Tibial artery (tissue), 4 donors: ENCODE results near the gene LTBP2.
A peak's percentile ranks its signal among the peaks of the same experiment; 100 is the strongest.

Source experiments
- DNase-seq, 2 donors: peaks; one replicate each; pipeline ENCODE4 v3.0.0-alpha.2; 2019
- H3K27ac ChIP-seq, 2 donors: fragments of 200-600 bp; sonication (generic) in 1 of 2; 1 replicate in 1 of 2; 2 replicates in 1 of 2; pipeline ENCODE4 v1.5.1; 2018 to 2019; ENCODE audit warnings: mild to moderate bottlenecking in 1 of 2
- H3K27me3 ChIP-seq, 2 donors: fragments of 200-600 bp; sonication (generic) in 1 of 2; one replicate each; pipeline versions ENCODE4 v1.5.1 to v1.6.0; 2016 to 2019
- H3K36me3 ChIP-seq, 3 donors: fragments of 200-600 bp; sonication (generic) in 2 of 3; one replicate each; pipeline ENCODE4 v1.5.1; 2016 to 2019; ENCODE audit warnings: mild to moderate bottlenecking in 2 of 3
- H3K4me1 ChIP-seq, 4 donors: fragments of 200-600 bp; sonication (generic) in 2 of 4; 1 replicate in 3 of 4; 2 replicates in 1 of 4; pipeline ENCODE4 v1.5.1; 2016 to 2019
- H3K4me3 ChIP-seq, 2 donors: fragments of 200-600 bp; sonication (generic) in 1 of 2; 1 replicate in 1 of 2; 2 replicates in 1 of 2; pipeline ENCODE4 v1.5.1; 2018 to 2019; ENCODE audit warnings: mild to moderate bottlenecking in 2 of 2
- H3K9me3 ChIP-seq, 3 donors: fragments of 200-600 bp; sonication (generic) in 1 of 3; one replicate each; pipeline ENCODE4 v1.5.1; 2016 to 2019
- CTCF ChIP-seq, 2 experiments: fragments of 200-600 bp in 1 of 2; fragments of 450-650 bp in 1 of 2; IDR thresholded peaks; one replicate each; pipeline ENCODE4 v1.5.1; 2017 to 2019; ENCODE audit warnings: antibody characterized with exemption in 2 of 2, mild to moderate bottlenecking in 1 of 2, moderate library complexity in 1 of 2
- intact Hi-C: fragments of 100-400 bp; cut with DNase I; formaldehyde crosslinking; loops from one replicate; pipeline ENCODE4 v1.15.0; 2023; ENCODE audit warnings: low total_unique reads

LTBP2 gene

GRCh38 chr14:74611650-74612349 is at the start of gene LTBP2:
LTBP2 (minus strand) TSS chr14:74612237; CDS start chr14:74611944, 293 bp downstream.
- Histone ChIP-seq H3K36me3 (no peaks in the 10 kb centered on the region), H3K4me1 (peaks cover 0 to 62% (median 37%) of the 10 kb centered on the region in 4 donors), H3K27me3 (no peaks in the 10 kb centered on the region), H3K27ac (peak within 1 kb of the TSS; percentile 67 to 73), H3K4me3 (peak within 1 kb of the TSS; percentile 60 to 77), H3K9me3 (no peaks in the 10 kb centered on the region)
- DNase-seq, result peak in 1 of 2 donors; percentile 72
- intact Hi-C loops, result loop anchor here (2.0 to 5.0 kb wide), 4 partner anchors 99 to 249 kb away; no protein-coding TSS in a partner anchor
- no peak for TF ChIP-seq CTCF (IDR thresholded peaks at IDR 0.05)

- Histone ChIP-seq H3K4me1 (peaks cover 0 to 82% (median 57%) of the 10 kb centered on the region in 4 donors), H3K36me3 (peaks cover 5 to 17% (median 13%) of the 10 kb centered on the region in 3 donors)
These were observed 48.8 kb upstream of the LTBP2 start for GRCh38 chr14:74660863-74661262.

GRCh38 chr14:74660167-74660566 is 48.1 kb upstream of the LTBP2 start:
- DNase-seq, result no peak
- TF ChIP-seq CTCF (IDR thresholded peaks at IDR 0.05), result no peak
- H3K4me1 ChIP-seq, result peaks cover 0 to 82% (median 62%) of the 10 kb centered on the region in 4 donors
- no peaks in the 10 kb centered on the region for H3K9me3 ChIP-seq
- H3K27ac ChIP-seq, result peak overlapping the region; percentile 79 to 87
- H3K36me3 ChIP-seq, result peaks cover 5 to 17% (median 11%) of the 10 kb centered on the region in 3 donors
- intact Hi-C loops, result no loop called here
- H3K27me3 ChIP-seq, result no peaks in the 10 kb centered on the region
- no peak overlapping the region for H3K4me3 ChIP-seq

More at GRCh38 chr14:74660863-74661262, 48.8 kb upstream of the LTBP2 start:
- intact Hi-C loops, result no loop called here
- TF ChIP-seq CTCF (IDR thresholded peaks at IDR 0.05), result no peak
- H3K9me3 ChIP-seq, result no peaks in the 10 kb centered on the region
- DNase-seq, result no peak
- peak overlapping the region; percentile 79 to 87 for H3K27ac ChIP-seq
- no peaks in the 10 kb centered on the region for H3K27me3 ChIP-seq
- H3K4me3 ChIP-seq, result no peak overlapping the region

GRCh38 chr14:74658535-74659131 is 46.6 kb upstream of the LTBP2 start:
- peaks cover 5 to 11% (median 10%) of the 10 kb centered on the region in 3 donors for H3K36me3 ChIP-seq
- H3K4me3 ChIP-seq, result no peak overlapping the region
- peaks cover 0 to 82% (median 67%) of the 10 kb centered on the region in 4 donors for H3K4me1 ChIP-seq
- no peaks in the 10 kb centered on the region for H3K27me3 ChIP-seq
- no peak for TF ChIP-seq CTCF (IDR thresholded peaks at IDR 0.05)
- no peaks in the 10 kb centered on the region for H3K9me3 ChIP-seq
- no peak for DNase-seq
- intact Hi-C loops, result no loop called here
- H3K27ac ChIP-seq, result peak overlapping the region in 1 of 2 donors; percentile 87

- peak in 1 of 2 donors; percentile 43 for DNase-seq
- H3K4me3 ChIP-seq, result no peak overlapping the region
- H3K27me3 ChIP-seq, result no peaks in the 10 kb centered on the region
- peaks cover 0 to 83% (median 65%) of the 10 kb centered on the region in 4 donors for H3K4me1 ChIP-seq
- no peak for TF ChIP-seq CTCF (IDR thresholded peaks at IDR 0.05)
- H3K27ac ChIP-seq, result peak overlapping the region in 1 of 2 donors; percentile 44
- no peaks in the 10 kb centered on the region for H3K9me3 ChIP-seq
- peaks cover 0 to 5% (median 4%) of the 10 kb centered on the region in 3 donors for H3K36me3 ChIP-seq
- intact Hi-C loops, result no loop called here
These were observed 44.9 kb upstream of the LTBP2 start for GRCh38 chr14:74656964-74657363.
